OCI-LY7 (cell line): Measurements from ENCODE around the gene RBFOX1.

ENCODE experiments used
- CTCF ChIP-seq: fragments of 200-600 bp; sonication (generic); conservative IDR thresholded peaks from 2 replicates; pipeline ENCODE4 v1.5.1; 2014; ENCODE audit warnings: mild to moderate bottlenecking, antibody characterized with exemption, low read length, moderate library complexity, mixed read lengths
- EZH2phosphoT487 ChIP-seq: fragments of 200-600 bp; sonication (generic); IDR thresholded peaks from 2 replicates; pipeline ENCODE4 v1.6.1; 2018; ENCODE audit warnings: low read depth, borderline replicate concordance, mild to moderate bottlenecking, mixed run types, antibody characterized with exemption, low read length, moderate library complexity, mixed read lengths

DNA sequence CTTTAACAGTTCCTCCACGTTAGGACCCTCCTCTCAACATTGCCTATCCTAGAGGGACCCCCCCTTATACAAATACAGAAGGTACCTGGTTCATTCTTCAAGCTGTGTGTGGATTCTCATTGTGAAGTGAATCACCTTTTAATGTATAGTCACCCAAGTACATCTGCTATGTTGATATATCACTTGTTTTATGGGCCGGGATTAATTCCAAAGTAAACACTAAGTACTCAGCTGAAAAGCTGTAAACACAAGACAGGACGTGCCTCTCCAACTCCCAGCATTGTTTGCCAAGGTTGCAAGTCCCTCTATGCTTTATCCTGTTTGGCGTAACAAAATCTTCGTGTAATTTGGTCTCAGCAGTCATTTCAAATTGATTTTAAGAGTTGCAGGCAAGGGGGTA lies 123.6 kb downstream of the RBFOX1 start:
- TF ChIP-seq CTCF, result no peak
- TF ChIP-seq EZH2phosphoT487, result no peak
